HepG2 (cell line): ENCODE data around the gene CDC42EP5. TPM values are rescaled to one million over a fixed set of nuclear protein-coding genes. Genes with fewer than 3 reads are reported as not detected.
A peak's percentile ranks its signal among the peaks of the same experiment; 100 is the strongest.

Experiments
- ARNT ChIP-seq: fragments of 450-650 bp; IDR thresholded peaks from 2 replicates; pipeline ENCODE4 v1.6.1; 2017
- ARNT2 ChIP-seq: sonication (generic); formaldehyde crosslinking; IDR thresholded peaks from 2 replicates; pipeline ENCODE4 v1.8.0; 2022; ENCODE audit warnings: mild to moderate bottlenecking, low read depth, missing genetic modification reagents, moderate library complexity
- CREB1 ChIP-seq, 2 experiments: fragments of 450-650 bp in 1 of 2; IDR thresholded peaks; 2 replicates each; pipeline ENCODE4 v1.6.1; 2016 to 2017; ENCODE audit warnings: control low read depth in 1 of 2, mild to moderate bottlenecking in 1 of 2, missing compliant biosample characterization in 1 of 2, missing genetic modification characterization in 1 of 2
- DZIP1 ChIP-seq: sonication (generic); formaldehyde crosslinking; IDR thresholded peaks from 2 replicates; pipeline ENCODE4 v1.5.0; 2020; ENCODE audit warnings: mild to moderate bottlenecking, missing genetic modification reagents
- HNRNPLL ChIP-seq: fragments of 200-400 bp; formaldehyde crosslinking; IDR thresholded peaks from 2 replicates; pipeline ENCODE4 v1.6.1; 2017; ENCODE audit warnings: mild to moderate bottlenecking, low read depth, low read length; ENCODE audit not compliant: poor library complexity, severe bottlenecking
- IRF1 ChIP-seq: sonication (generic); formaldehyde crosslinking; IDR thresholded peaks from 2 replicates; pipeline ENCODE4 v1.4.0; 2020; ENCODE audit warnings: low read depth, mild to moderate bottlenecking, missing genetic modification reagents
- KAT8 ChIP-seq: IDR thresholded peaks from 2 replicates; pipeline ENCODE4 v1.6.1; 2016; ENCODE audit warnings: missing genetic modification reagents, missing compliant biosample characterization
- NFKB2 ChIP-seq: sonication (generic); formaldehyde crosslinking; IDR thresholded peaks from 2 replicates; pipeline ENCODE4 v1.4.0; 2020; ENCODE audit warnings: missing genetic modification reagents, borderline replicate concordance
- PPARG ChIP-seq: conservative IDR thresholded peaks from 2 replicates; pipeline ENCODE4 v1.6.1; 2016; ENCODE audit warnings: missing biosample characterization, missing genetic modification reagents
- SIX1 ChIP-seq: sonication (generic); formaldehyde crosslinking; IDR thresholded peaks from 2 replicates; pipeline ENCODE4 v1.4.0; 2020; ENCODE audit warnings: missing genetic modification reagents, borderline replicate concordance
- SKI ChIP-seq: fragments of 450-650 bp; IDR thresholded peaks from one replicate; pipeline ENCODE4 v1.6.1; 2018; ENCODE audit warnings: mild to moderate bottlenecking; ENCODE audit not compliant: partially characterized antibody
- ZBTB7B ChIP-seq: sonication (generic); formaldehyde crosslinking; IDR thresholded peaks from 2 replicates; pipeline ENCODE4 v1.4.0; 2020; ENCODE audit warnings: missing genetic modification reagents
- ZFP41 ChIP-seq: sonication (generic); formaldehyde crosslinking; IDR thresholded peaks from 2 replicates; pipeline ENCODE4 v1.4.0; 2020; ENCODE audit warnings: mild to moderate bottlenecking, missing genetic modification reagents, borderline replicate concordance
- ZFP90 ChIP-seq: sonication (generic); formaldehyde crosslinking; IDR thresholded peaks from 2 replicates; pipeline ENCODE4 v1.8.0; 2022; ENCODE audit warnings: missing genetic modification reagents, mild to moderate bottlenecking, inconsistent platforms, borderline replicate concordance
- ZFX ChIP-seq: sonication (generic); formaldehyde crosslinking; IDR thresholded peaks from 2 replicates; pipeline ENCODE4 v1.4.0; 2020; ENCODE audit warnings: mild to moderate bottlenecking, low read depth, missing genetic modification reagents, moderate library complexity
- ZNF34 ChIP-seq: sonication (generic); formaldehyde crosslinking; IDR thresholded peaks from 2 replicates; pipeline ENCODE4 v1.4.0; 2020; ENCODE audit warnings: mild to moderate bottlenecking, missing genetic modification reagents, borderline replicate concordance
- ZNF512B ChIP-seq: sonication (generic); formaldehyde crosslinking; IDR thresholded peaks from 2 replicates; pipeline ENCODE4 v1.5.1; 2020; ENCODE audit warnings: missing genetic modification reagents, mild to moderate bottlenecking, borderline replicate concordance
- ZNF564 ChIP-seq: sonication (generic); formaldehyde crosslinking; IDR thresholded peaks from 2 replicates; pipeline ENCODE4 v1.8.1; 2023; ENCODE audit warnings: mild to moderate bottlenecking, missing genetic modification reagents
- ZNF614 ChIP-seq: IDR thresholded peaks from 2 replicates; pipeline ENCODE4 v1.6.1; 2018; ENCODE audit warnings: missing biosample characterization, missing genetic modification reagents, inconsistent platforms, borderline replicate concordance
- ZNF629 ChIP-seq: sonication (generic); formaldehyde crosslinking; conservative IDR thresholded peaks from 2 replicates; pipeline ENCODE4 v1.5.0; 2020; ENCODE audit warnings: missing genetic modification reagents
- ZNF713 ChIP-seq: sonication (generic); formaldehyde crosslinking; IDR thresholded peaks from 2 replicates; pipeline ENCODE4 v1.4.0; 2020; ENCODE audit warnings: mild to moderate bottlenecking, missing genetic modification reagents
- ZNF761 ChIP-seq: sonication (generic); formaldehyde crosslinking; conservative IDR thresholded peaks from 2 replicates; pipeline ENCODE4 v1.4.0; 2020; ENCODE audit warnings: mild to moderate bottlenecking, missing genetic modification reagents
- ZNF891 ChIP-seq: sonication (generic); formaldehyde crosslinking; IDR thresholded peaks from 2 replicates; pipeline ENCODE4 v1.5.0; 2020; ENCODE audit warnings: mild to moderate bottlenecking, missing genetic modification reagents
- polyA plus RNA-seq, 8 experiments: library from polyadenylated mRNA; depleted of rRNA in 3 of 8; stranded (reverse) in 7 of 8; unstranded in 1 of 8; fragments of >200 nt; fragmentation: Illumina TruSeq in 4 of 8; extraction: Trizol in 4 of 8; gene quantifications; 2 replicates each; pipeline versions ENCODE4 v1.2.1 to v1.2.3, GENCODE V29; 2011 to 2016; ENCODE audit warnings: low read depth in 4 of 8, missing spikeins in 1 of 8, mixed read lengths in 1 of 8; ENCODE audit not compliant: insufficient read depth in 1 of 8
- total RNA-seq, 5 experiments: library from RNA; depleted of rRNA; stranded (reverse); fragments of >200 nt; fragmentation: Illumina TruSeq; extraction: Trizol; gene quantifications; 2 replicates each; pipeline ENCODE4 v1.2.3, GENCODE V29; 2016; ENCODE audit warnings: low read depth in 1 of 5

The CDC42EP5 gene
- total and polyA plus RNA-seq, 2 of the 13 experiments (the other 11 are each of a cell fraction or from before 2014, with no cell fraction given): 0.41 to 1.6 TPM

GRCh38 chr19:54464630-54465425 lies 8.3 kb downstream of the CDC42EP5 start (continued):
- TF ChIP-seq ZFP90 (0 out of 2 replicates have a peak, but pooled peaks have one; percentile 55), ZFP41 (CRISPR knock-in tag) (no peak), NFKB2 (peak; percentile 68; the same call in 1 of the 2 replicates), PPARG (CRISPR knock-in tag) (peak; percentile 39; the same call in 1 of the 2 replicates), ZNF629 (CRISPR knock-in tag) (0 out of 2 replicates have a peak, but pooled peaks have one; percentile 6), ZNF713 (no peak), HNRNPLL (peak; percentile 95), ZNF34 (CRISPR knock-in tag) (0 out of 2 replicates have a peak, but pooled peaks have one; percentile 21), ZNF891 (CRISPR knock-in tag) (no peak), ZFX (CRISPR knock-in tag) (peak; percentile 91), CREB1 (IDR thresholded peaks at IDR 0.05) (peak; percentile 73), CREB1 (CRISPR knock-in tag; IDR thresholded peaks at IDR 0.05) (peak; percentile 91), DZIP1 (CRISPR knock-in tag) (no peak), KAT8 (peak; percentile 78), ARNT (no peak), ZNF512B (CRISPR knock-in tag) (no peak), SIX1 (CRISPR knock-in tag) (no peak), ZNF761 (CRISPR knock-in tag) (0 out of 2 replicates have a peak, but pooled peaks have one; percentile 62), SKI (peak; percentile 55), ZNF564 (CRISPR knock-in tag) (no peak), ZNF614 (peak; percentile 52; the same call in 1 of the 2 replicates), IRF1 (no peak), ZBTB7B (CRISPR knock-in tag) (peak; percentile 46; the same call in 1 of the 2 replicates), ARNT2 (peak; percentile 58; the same call in 1 of the 2 replicates)
